HG03457 (cell line): Measurements from ENCODE around the gene SRC.

Experiments used
- ATAC-seq: cut with Tn5 transposase; IDR thresholded peaks from one replicate; pipeline ENCODE4 v1.9.1; 2021; ENCODE audit warnings: moderate number of reproducible peaks; ENCODE audit not compliant: unreplicated experiment

Gene SRC

GRCh38 chr20:37422791-37423286 lies 76.9 kb downstream of the SRC start:
- ATAC-seq, result no peak

DNA sequence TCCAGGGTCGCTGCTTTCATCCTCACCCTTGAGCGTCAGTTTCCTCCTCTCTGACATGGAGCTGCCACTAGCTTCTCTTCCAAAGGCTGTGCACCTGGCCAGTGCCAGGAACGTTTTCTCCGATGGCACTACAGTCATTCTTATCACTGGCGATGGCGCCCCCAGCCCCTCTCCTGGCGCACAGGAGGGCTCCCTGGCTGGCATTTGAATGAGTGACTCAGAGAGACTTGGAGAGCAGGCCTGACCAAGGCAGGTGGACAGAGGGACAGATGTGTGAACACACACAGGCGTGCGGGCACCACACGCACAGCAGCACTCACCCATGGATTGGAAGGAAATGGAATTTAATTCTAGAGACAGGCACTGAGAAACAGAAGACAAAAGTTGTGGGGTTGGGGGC lies 77.6 kb downstream of the SRC start:
- no peak for ATAC-seq

GRCh38 chr20:37424062-37424851 lies 78.3 kb downstream of the SRC start:
- ATAC-seq, result no peak

DNA sequence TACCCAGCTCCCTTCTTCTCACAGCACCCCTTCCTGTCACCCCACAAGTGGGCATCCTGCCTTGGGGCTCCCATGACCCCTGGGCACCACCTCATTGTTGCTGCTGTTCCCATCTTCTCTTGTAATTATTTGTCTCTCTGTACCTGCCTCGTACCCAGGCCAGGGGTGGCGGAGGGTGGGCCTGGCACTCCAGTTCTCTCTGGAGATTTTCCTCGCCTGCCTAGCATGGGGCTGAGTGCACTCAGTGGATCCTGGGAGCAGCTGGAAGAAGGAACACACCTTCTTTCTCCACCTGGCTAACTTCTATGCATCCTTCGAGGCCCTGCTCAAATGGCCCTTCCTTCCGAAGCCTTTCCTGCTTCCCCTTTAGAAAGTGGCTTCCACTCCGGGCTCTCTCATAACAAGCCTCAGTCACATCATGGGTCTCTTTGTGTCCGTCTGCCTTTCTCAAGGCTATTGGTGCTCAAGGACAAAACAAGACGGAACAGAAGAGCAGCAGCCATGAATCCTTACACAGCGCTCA lies 79.2 kb downstream of the SRC start:
- ATAC-seq, result no peak

DNA sequence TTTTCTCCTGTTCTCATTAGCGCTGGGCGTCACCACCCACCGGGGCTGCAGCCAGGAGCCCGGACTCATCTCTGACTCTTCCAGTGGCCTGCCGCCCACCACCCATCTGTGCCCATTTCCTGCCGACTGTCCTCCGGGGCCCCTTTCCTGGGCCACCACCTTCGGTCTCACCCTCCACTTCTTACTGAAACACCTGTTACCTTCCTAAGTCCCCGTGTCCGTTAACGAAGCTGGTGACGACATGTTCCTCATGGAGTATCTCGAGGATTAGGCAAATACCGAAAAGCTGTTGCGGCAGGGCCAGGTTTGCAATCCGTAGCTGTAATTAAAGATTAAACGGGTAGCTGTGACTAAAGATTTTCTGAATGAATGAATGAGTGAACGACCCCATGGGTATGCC lies 80.2 kb downstream of the SRC start:
- no peak for ATAC-seq

DNA sequence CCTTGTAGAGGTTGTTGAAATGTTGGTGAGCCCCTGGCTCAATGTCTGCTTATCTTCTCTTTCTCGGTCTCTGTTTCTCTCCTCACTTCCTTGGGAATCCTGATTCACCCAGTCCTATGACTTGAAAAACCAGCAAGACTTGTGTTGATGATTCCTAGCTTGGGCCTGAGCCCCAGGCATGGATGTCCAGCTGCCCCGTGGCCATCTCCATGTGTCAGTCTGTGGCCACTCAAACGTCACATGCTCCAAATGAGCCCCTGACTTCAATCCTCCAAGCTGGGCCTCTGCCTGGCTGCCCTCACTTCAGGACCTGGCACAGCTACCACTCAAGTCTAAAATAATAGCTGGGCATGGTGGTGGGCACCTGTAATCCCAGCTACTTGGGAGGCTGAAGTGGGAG lies 81.0 kb downstream of the SRC start:
- no peak for ATAC-seq

DNA sequence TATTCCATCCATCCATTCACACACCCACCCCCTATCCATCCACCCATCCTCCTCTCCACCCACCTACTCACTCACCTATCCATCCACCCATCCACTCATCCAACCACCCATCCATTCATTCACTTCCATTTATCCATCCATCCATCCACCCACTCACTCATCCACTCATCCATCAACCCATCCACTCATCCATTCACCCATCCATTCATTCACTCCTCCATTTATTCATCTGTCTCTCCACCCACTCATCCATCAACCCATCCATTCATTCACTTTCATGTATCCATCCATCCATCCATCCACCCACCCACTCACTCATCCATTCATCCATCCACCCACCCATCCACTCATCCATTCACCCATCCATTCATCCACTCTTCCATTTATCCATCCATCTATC lies 84.1 kb downstream of the SRC start:
- no peak for ATAC-seq

GRCh38 chr20:37430778-37431460 lies 85.0 kb downstream of the SRC start:
- ATAC-seq, result no peak

DNA sequence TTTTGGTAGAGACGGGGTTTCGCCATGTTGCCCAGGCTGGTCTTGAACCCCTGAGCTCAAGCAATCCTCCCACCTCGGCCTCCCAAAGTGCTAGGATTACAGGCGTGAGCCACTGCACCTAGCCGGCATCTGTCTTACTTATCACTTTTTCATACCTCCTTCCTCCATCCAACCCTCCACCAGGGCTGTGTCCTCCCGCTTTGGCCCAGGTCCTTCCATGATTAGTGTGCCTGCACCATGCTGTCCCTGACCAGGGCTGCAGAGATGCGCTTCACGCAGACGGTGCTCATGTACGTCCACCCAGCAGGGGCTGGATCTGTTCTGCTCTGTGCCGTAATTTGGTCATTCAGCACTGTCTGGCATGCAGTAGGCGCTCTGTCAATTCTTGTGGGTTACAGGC lies 85.8 kb downstream of the SRC start:
- ATAC-seq, result no peak

DNA sequence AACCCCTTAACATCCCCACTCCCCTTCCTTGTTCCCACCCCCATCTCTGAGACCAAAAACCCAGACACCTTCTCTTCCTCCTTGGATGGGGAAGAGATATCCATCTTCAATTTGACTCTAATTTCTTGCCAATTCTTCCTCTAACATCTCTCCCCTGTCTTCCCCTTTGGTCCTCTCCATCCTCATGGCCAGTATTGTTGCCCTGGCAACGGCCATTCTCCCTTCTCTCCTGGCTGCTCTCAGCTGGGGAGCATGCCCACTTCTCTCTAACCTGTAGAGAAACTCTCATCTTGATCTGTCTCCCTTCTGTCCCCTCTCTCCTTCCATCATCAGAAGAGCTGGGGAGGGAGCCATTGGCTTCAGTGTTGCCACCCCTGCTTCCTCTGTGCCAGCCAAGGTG lies 86.7 kb downstream of the SRC start:
- no peak for ATAC-seq

DNA sequence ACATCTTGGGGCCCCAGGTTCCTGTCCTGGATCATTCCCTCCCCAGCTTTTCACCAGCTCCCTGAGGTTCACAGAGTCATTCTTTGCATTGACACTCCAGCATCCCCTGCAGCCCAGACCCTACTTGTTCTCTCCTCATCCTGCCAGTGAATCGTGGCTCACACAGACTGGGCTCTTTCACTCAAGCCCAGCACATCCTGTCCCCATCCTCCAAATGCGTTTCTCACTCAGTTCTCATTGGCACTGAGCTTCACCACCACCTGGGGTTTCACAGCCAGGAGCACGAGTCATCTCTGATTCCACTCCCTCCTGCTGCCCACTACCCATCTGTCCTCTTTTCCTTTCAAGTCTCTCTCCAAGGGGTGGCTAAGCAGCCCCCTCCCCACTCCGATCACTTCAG lies 89.7 kb downstream of the SRC start:
- ATAC-seq, result no peak

DNA sequence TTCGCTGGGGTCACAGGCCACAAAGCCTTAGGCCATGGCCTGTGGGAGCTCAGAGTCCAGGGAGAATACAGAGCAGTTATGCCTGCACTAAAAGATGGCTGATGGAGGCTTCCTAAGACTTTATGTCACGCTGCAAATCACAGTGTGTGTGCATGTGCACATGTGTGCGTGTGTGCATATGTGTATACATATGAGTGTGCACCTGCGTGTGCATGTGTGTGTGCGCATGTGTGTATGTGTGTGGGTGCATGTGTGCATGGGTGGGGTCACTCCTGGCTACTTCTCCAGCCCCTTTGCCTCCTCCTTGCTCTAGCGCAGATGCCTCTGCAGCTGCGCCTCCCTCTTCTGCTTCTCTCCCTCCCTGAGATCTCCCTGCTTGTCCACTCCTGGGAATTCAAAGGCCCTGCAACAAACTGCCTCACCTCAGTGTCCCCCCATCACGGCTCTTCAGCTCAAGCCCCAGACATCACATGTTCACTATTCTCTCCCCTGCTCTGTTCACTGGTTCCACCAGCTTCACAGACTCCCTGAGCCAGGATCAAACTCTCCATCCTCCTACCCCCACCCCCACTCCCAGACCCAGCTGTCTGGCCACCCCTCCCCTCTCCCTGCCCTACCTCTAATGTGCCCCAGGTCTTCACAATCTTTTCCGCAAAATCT lies 90.7 kb downstream of the SRC start:
- ATAC-seq, result no peak

DNA sequence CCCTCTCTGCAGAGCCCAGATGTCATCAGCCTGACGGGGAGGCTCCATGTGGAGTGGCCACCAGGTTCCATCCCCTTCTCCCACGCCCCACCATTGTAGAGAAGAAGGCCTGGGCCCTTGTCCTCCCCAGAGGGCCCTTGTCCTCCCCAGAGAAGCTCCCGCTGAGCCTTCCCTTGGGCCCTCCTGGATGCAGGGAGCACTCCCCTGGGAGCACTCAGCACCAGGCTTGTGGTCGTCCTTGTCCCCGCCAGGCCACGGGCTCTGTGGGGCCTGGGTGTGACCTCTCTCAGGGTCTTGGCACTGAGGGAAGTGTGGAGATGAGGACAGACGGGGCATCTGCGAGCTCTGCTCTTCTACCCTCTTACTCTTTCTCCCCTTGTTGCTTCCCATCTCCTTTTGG lies 91.7 kb downstream of the SRC start:
- no peak for ATAC-seq

DNA sequence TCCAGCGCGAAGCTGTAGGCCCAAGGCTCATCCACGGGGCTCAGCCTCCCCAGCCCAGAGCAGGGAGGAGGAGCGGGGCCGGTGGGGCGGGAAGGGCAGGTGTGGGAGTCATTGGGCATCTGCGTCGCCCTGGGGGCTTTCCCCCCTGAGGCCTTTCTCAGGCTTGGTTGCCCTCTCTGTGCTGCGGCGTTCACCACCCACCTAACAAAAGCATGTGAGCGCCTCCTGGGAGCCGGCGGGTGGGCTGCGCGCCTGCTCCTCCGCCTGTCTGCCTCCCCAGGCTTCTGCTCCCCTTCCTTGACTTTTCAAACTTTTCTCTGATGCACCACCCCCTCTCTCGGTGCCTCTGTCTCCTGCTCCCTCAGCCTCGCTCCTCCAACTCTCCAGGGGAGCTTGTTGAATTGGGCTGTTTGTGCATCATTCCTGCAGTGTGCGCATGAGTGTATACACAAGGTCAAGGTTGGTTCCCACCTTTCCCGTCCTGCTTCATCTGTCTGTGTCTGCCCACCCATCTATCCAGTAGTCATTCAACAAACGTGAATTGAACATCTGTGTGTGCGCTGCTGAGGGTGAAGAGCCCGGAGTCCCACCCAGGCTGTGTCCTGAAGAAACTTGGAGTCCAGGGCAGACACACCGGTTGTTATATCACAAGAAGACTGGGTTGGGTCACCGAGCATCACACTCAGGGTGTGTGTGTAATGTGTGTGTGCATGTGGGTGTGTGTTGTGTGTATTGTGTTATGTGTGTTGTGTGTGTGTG lies 92.7 kb downstream of the SRC start:
- ATAC-seq, result no peak

GRCh38 chr20:37439223-37439933 lies 93.4 kb downstream of the SRC start:
- ATAC-seq, result no peak

DNA sequence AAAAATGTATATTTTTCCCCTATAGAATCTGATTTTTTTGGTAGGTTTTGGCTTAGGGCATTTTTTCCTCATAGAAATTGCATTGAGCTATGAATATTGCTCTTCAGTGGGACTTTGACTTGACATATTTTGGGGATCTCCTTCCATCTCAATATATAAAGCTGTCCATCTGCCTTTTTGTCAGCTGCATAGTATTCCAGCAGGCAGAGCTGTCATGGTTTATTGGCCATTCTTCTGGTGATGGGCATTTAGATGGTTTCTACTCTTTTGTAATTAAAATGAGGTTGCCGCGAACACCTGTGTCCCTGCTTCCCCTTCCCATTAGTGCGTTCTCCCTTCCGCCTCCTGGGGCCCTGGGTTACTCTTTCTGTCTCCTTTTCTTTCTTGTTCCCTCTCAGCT lies 95.1 kb downstream of the SRC start:
- no peak for ATAC-seq

DNA sequence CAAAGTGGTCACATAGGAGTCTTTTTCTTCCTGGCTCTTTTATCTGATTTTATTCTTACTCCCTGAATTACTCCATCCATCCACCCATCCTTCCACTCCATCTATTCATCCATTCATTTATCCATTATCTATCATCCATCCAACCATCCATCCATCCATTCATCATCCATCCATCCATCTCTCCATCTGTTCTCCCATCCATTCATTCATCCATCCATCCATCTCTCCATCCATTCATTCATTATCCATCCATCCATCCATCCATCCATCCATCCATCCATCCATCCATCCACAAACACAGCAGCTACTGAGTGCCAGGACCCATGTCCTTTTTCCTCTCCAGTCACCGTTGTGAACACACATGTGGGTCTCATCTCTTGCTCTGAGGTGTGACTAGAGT lies 96.6 kb downstream of the SRC start:
- ATAC-seq, result no peak

DNA sequence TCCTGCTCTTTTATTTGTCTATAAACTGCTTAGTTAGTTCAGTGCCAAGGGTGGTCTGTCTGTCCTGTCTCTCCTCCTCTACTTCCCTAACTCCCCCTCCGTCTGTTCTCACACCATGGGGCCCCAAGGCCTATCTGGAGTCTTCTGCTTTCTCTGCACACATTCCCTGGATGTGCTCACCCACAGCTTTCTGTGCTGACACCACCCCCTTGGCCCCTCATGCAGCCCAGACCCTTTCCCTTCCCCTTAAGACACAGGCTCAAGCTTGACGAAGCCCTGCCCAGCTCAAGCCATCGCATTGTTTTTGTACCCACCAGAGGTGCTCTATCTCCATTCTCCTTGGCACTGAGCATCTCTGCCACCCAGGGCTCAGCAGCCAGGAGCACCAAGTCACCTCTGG lies 97.0 kb downstream of the SRC start:
- ATAC-seq, result no peak

DNA sequence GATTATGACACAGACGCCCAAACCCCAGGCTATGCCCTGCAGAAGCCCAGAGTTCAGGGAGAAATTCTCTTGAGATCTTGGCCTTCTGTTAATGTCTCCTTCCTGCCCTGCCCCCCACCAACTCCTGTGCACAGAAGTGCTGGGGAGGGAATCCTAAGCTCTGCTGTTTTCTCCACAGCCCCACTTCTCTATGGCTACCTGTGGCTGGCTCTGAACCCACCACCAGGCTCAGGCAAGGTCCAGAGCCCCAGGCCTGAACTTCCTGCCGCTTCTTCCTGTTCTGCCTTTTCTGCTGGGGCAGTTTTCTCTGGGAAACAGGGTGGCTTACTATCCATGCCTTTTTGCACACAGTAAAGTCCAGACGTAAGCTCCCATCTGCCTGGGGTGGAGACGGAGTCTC lies 97.7 kb downstream of the SRC start:
- no peak for ATAC-seq

DNA sequence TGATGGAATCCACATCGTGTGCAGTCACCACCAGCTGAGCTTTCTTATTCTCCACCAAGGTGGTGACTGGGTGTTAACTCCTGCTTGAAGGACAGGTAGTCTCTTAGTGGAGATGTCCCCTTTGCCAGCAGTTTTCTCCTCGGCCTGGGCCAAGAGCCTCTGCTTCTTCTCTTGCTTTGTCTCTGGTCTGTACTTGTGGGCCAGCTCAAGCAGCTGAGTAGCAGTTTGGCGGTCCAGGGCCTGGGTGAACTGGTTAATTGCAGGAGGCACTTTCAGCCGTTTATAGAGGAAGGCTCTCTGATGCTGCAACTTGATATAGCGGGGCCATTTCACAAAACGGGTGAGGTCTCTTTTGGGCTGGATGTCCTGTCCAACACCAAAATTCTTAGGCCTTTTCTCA lies 99.1 kb downstream of the SRC start:
- no peak for ATAC-seq
